Psoas muscle (tissue), 8 donors: ENCODE results near the gene SIPA1L2. TPM values are rescaled to one million over a fixed set of nuclear protein-coding genes. Genes with fewer than 3 reads are reported as not detected.

Source experiments
- ATAC-seq, 4 donors: fragments of 200-7000 bp; cut with Tn5 transposase; one replicate each; pipeline ENCODE4 v1.9.1; 2020; ENCODE audit warnings: moderate library complexity in 3 of 4, mild to moderate bottlenecking in 2 of 4
- DNase-seq, 2 donors: peaks; one replicate each; pipeline ENCODE4 v3.0.0-alpha.2; 2020
- H3K27ac ChIP-seq: fragments of 200-600 bp; one replicate; pipeline ENCODE4 v1.8.0; 2022
- H3K27me3 ChIP-seq, 3 donors: fragments of 200-600 bp in 1 of 3; one replicate each; pipeline versions ENCODE4 v1.6.1 to v1.8.0; 2013 to 2022; ENCODE audit warnings: low read length in 2 of 3, mild to moderate bottlenecking in 2 of 3, moderate library complexity in 1 of 3; ENCODE audit not compliant: insufficient read depth in 3 of 3
- H3K36me3 ChIP-seq, 2 donors: fragments of 200-600 bp in 1 of 2; one replicate each; pipeline versions ENCODE4 v1.6.1 to v1.8.0; 2013 to 2022; ENCODE audit warnings: low read depth in 1 of 2, mild to moderate bottlenecking in 1 of 2, moderate library complexity in 1 of 2; ENCODE audit not compliant: insufficient read depth in 1 of 2
- H3K4me1 ChIP-seq: fragments of 200-600 bp; one replicate; pipeline ENCODE4 v1.8.0; 2022
- H3K4me3 ChIP-seq: fragments of 200-600 bp; one replicate; pipeline ENCODE4 v1.8.0; 2022; ENCODE audit warnings: mild to moderate bottlenecking
- H3K9me3 ChIP-seq: fragments of 200-600 bp; one replicate; pipeline ENCODE4 v1.8.0; 2022
- CTCF ChIP-seq: fragments of 200-600 bp; IDR thresholded peaks from one replicate; pipeline ENCODE4 v1.8.0; 2022; ENCODE audit warnings: antibody characterized with exemption
- WGBS, 3 donors: extraction: QIAGEN DNeasy Blood & Tissue Kit; methylation state at CpG; one replicate each; pipeline versions ENCODE4 v1.1.6 to v1.1.7; 2013; 5-methylcytosine and 5-hydroxymethylcytosine counted together
- intact Hi-C, 2 donors: fragments of 100-400 bp; cut with DNase I; formaldehyde crosslinking; loops; one replicate each; pipeline versions ENCODE4 v1.11.0 to v1.14.2; 2022
- polyA plus RNA-seq, 3 donors: library from polyadenylated mRNA; stranded (reverse); fragments of 200-250 nt; gene quantifications; one replicate each; pipeline ENCODE4 v1.2.3, GENCODE V29; 2013
- total RNA-seq, 4 donors: library from RNA; stranded (reverse); fragmentation: NEBNext Ultra II Directional in 2 of 4; extraction: Animal tissue kit (Norgen Biotek cat#: 25700) in 2 of 4; gene quantifications; one replicate each; pipeline versions ENCODE4 v1.2.1 to v1.2.4, GENCODE V29; 2021 to 2023
- donor health status: healthy with polysubstance abuse.
- donor health status: DM: no; HTN: no; CAD: no; lungs with moderate emphysema.
- donor health status: Bipolar disorder and iron deficiency.
- donor health status: healthy.
- donor health status: DM: yes; HTN: yes; CAD: no.
- donor health status: DM: no; HTN: no; CAD: no.
- donor health status: DM: no; HTN: no; CAD: no.
- donor health status: DM: yes; HTN: yes; CAD: no.

The SIPA1L2 gene
- total and polyA plus RNA-seq, 7 donors: 4.3 to 54.4 (median 9.4) TPM

DNA sequence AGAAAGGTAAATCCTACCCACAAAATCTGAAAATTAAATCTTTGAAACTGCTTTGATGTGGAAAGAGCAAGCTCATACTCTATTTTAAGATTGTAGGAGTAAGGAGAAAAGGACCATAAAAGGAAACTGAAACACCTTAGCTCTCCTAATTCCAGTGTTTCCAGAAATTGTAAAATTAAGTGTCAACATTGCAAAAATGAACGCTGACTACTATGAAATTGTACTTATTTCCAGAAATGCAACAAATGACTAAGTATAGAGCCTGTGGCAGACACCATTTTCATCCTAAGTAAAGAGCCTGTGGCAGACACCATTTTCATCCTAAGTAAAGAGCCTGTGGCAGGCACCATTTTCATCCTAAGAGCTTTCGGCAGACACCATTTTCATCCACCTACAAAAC, 6.9 kb upstream of the SIPA1L2 start:
- H3K4me3 ChIP-seq: no peak overlapping the region
- no peak for DNase-seq
- intact Hi-C loops: loop anchor here (5.0 to 10.0 kb wide), 5 partner anchors 168 to 606 kb away; partner anchors contain the start of genes NTPCR (in 2 of the 2) and MAP10 (in 1 of the 2)
- 68 to 83% (median 74%) methylated on average over 2 of the region's 2 CpGs for WGBS, 3 donors
- no peak for TF ChIP-seq CTCF
- ATAC-seq: no peak
- H3K27me3 ChIP-seq: no peaks in the 10 kb centered on the region
- H3K9me3 ChIP-seq: no peaks in the 10 kb centered on the region
- no peaks in the 10 kb centered on the region for H3K4me1 ChIP-seq
- H3K27ac ChIP-seq: no peak overlapping the region
- no peaks in the 10 kb centered on the region for H3K36me3 ChIP-seq

DNA sequence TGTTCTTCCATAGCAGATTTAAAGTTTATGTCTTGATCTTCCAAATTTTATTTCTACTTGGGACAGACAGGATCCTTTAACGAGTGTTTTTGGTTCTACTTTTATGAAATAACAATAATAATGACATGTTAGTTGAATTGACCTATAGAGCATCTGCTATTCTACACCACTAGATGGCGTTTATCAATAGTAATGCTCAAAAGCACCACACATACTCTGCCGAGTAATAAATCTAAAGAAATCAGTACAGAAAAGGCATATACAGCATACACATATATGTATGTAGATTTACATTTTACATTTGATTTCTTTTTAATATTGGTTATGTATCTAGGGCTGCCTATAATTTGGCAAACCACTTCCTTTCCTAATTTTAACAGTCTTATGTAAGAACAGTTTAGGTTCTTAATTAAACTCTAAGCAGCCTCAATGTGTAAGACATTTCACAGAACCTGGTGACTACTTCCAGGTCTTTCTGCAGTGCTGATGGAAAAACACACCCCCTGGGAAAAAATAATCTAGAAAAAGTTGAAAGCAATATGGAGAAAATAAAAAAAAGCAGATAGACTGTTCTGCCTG, 5.9 kb upstream of the SIPA1L2 start:
- TF ChIP-seq CTCF: peak; percentile 84
- ATAC-seq (peak; percentile 48 to 83 (median 74)), DNase-seq (no peak)
- no peaks in the 10 kb centered on the region for H3K9me3 ChIP-seq
- no peaks in the 10 kb centered on the region for H3K36me3 ChIP-seq
- intact Hi-C loops: loop anchor here (2.0 to 10.0 kb wide), 7 partner anchors 169 to 606 kb away; partner anchors contain the start of genes NTPCR (in 2 of the 2) and MAP10 (in 1 of the 2)
- H3K4me1 ChIP-seq: no peaks in the 10 kb centered on the region
- 1 to 4% (median 2%) methylated on average over 3 of the region's 3 CpGs for whole genome bisulfite sequencing, 3 donors
- H3K27ac ChIP-seq: no peak overlapping the region
- no peak overlapping the region for H3K4me3 ChIP-seq
- no peaks in the 10 kb centered on the region for H3K27me3 ChIP-seq

DNA sequence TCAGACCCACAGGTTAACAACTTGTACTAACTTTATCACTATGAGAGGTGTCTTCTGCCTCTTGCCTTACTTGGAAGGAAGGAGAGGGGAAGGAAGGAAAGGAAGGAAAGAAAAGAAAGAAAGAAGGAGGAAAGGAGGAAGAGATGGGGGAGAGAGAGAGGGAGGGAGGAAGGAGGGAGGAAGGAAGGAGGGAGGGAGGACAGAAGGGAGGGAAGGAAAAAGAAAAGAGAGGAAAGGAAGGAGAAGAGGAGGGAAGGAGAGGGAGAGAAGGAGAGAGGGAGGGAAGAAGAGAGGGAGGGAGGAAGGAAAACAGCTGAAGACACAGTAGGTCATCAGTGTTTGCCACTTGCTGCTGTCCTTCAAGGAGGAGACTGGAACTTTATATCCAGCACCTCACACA, 5.3 kb upstream of the SIPA1L2 start:
- TF ChIP-seq CTCF: no peak
- ATAC-seq: no peak
- no peaks in the 10 kb centered on the region for H3K9me3 ChIP-seq
- H3K27ac ChIP-seq: no peak overlapping the region
- H3K36me3 ChIP-seq: no peaks in the 10 kb centered on the region
- no peak for DNase-seq
- H3K4me3 ChIP-seq: no peak overlapping the region
- H3K4me1 ChIP-seq: no peaks in the 10 kb centered on the region
- intact Hi-C loops: loop anchor here (2.0 to 10.0 kb wide), 7 partner anchors 170 to 607 kb away; partner anchors contain the start of genes NTPCR (in 2 of the 2) and MAP10 (in 1 of the 2)
- H3K27me3 ChIP-seq: no peaks in the 10 kb centered on the region

- ATAC-seq (peak in 2 of 4 donors; percentile 25 to 55), DNase-seq (peak; percentile 39 to 69)
- WGBS, 3 donors: 35 to 71% (median 71%) methylated on average over 4 to 5 of the region's 5 CpGs
- Histone ChIP-seq H3K27ac (peak overlapping the region; percentile 37), H3K36me3 (no peaks in the 10 kb centered on the region), H3K4me1 (no peaks in the 10 kb centered on the region), H3K27me3 (no peaks in the 10 kb centered on the region), H3K9me3 (no peaks in the 10 kb centered on the region), H3K4me3 (no peak overlapping the region)
- TF ChIP-seq CTCF: no peak
- intact Hi-C loops: loop anchor here (2.0 to 10.0 kb wide), 8 partner anchors 158 to 607 kb away; partner anchors contain the start of genes MAP10 (in 1 of the 2) and NTPCR (in 1 of the 2)
These were observed 4.2 kb upstream of the SIPA1L2 start for GRCh38 chr1:232634096-232634495.

- 1 to 2% (median 2%) methylated on average over 8 of the region's 8 CpGs for WGBS, 3 donors
- Histone ChIP-seq H3K27ac (peak overlapping the region; percentile 89), H3K4me1 (peaks cover 11% of the 10 kb centered on the region), H3K9me3 (no peaks in the 10 kb centered on the region), H3K4me3 (peak overlapping the region; percentile 97), H3K27me3 (no peaks in the 10 kb centered on the region), H3K36me3 (no peaks in the 10 kb centered on the region)
- TF ChIP-seq CTCF: no peak
- ATAC-seq (no peak), DNase-seq (no peak)
- intact Hi-C loops: loop anchor here (5.0 to 10.0 kb wide), 6 partner anchors 161 to 541 kb away; partner anchors contain the start of genes MAP10 (in 1 of the 2) and NTPCR (in 1 of the 2)
These were observed 912 bp upstream of the SIPA1L2 start for GRCh38 chr1:232630894-232631195.
